ENCODE measurements around the gene GPALPP1.

DNA sequence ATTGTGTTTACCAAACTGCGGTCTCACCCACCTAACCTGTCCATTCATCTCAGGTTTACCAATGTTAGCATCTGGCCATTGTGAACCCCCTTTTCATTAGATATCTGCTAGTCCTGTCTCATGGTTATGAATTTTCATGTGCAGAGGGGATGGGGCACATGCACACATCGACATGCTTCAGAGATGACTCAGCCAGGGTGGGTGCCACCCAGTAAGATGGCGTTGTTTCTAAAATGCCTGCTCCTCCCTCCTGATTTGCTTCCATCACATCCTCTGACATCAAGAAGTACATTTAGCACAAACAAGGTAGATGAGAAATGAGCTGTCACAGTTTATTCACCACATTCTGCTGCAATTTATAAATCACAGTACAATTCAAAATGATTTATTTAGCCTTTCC lies 51.3 kb downstream of the GPALPP1 start:
- TF ChIP-seq, protein P1, sequence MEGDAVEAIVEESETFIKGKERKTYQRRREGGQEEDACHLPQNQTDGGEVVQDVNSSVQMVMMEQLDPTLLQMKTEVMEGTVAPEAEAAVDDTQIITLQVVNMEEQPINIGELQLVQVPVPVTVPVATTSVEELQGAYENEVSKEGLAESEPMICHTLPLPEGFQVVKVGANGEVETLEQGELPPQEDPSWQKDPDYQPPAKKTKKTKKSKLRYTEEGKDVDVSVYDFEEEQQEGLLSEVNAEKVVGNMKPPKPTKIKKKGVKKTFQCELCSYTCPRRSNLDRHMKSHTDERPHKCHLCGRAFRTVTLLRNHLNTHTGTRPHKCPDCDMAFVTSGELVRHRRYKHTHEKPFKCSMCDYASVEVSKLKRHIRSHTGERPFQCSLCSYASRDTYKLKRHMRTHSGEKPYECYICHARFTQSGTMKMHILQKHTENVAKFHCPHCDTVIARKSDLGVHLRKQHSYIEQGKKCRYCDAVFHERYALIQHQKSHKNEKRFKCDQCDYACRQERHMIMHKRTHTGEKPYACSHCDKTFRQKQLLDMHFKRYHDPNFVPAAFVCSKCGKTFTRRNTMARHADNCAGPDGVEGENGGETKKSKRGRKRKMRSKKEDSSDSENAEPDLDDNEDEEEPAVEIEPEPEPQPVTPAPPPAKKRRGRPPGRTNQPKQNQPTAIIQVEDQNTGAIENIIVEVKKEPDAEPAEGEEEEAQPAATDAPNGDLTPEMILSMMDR (conservative IDR thresholded peaks at IDR 0.05; ENCODE audit: low read depth, low read length) = no peak
- TF ChIP-seq EZH2 (IDR thresholded peaks at IDR 0.05; ENCODE audit: low read length, unreplicated experiment) = no peak

Data from PC-3 (cell line).